Neutrophil (primary cell): ENCODE data around the gene MFAP2.

ENCODE experiments used
- H3K27ac ChIP-seq: fragments of 200-600 bp; sonication (generic); 2 replicates; pipeline ENCODE4 v1.5.1; 2016; ENCODE audit warnings: mild to moderate bottlenecking, moderate library complexity
- H3K27me3 ChIP-seq: fragments of 200-600 bp; sonication (generic); 2 replicates; pipeline ENCODE4 v1.6.0; 2016; ENCODE audit warnings: mild to moderate bottlenecking
- H3K36me3 ChIP-seq: fragments of 200-600 bp; sonication (generic); 2 replicates; pipeline ENCODE4 v1.5.1; 2017
- H3K4me1 ChIP-seq, 2 experiments: fragments of 200-600 bp in 1 of 2; sonication (generic) in 1 of 2; 1 replicate in 1 of 2; 2 replicates in 1 of 2; pipeline versions ENCODE4 v1.5.1 to v1.6.1; 2013 to 2016; ENCODE audit warnings: low read depth in 1 of 2, low read length in 1 of 2, mild to moderate bottlenecking in 1 of 2, moderate library complexity in 1 of 2; ENCODE audit not compliant: control insufficient read depth in 1 of 2, insufficient read depth in 1 of 2
- H3K4me3 ChIP-seq, 2 experiments: fragments of 200-600 bp in 1 of 2; sonication (generic) in 1 of 2; 1 replicate in 1 of 2; 2 replicates in 1 of 2; pipeline ENCODE4 v1.5.1; 2013 to 2016; ENCODE audit warnings: low read depth in 1 of 2, low read length in 1 of 2, mild to moderate bottlenecking in 1 of 2, moderate library complexity in 1 of 2
- H3K9me3 ChIP-seq: fragments of 200-600 bp; sonication (generic); 2 replicates; pipeline ENCODE4 v1.5.1; 2016
- TF ChIP-seq, protein P1 (sequence below): fragments of 200-600 bp; sonication (generic); IDR thresholded peaks from 2 replicates; pipeline ENCODE4 v1.5.1; 2016; ENCODE audit warnings: antibody characterized with exemption

The MFAP2 gene

DNA sequence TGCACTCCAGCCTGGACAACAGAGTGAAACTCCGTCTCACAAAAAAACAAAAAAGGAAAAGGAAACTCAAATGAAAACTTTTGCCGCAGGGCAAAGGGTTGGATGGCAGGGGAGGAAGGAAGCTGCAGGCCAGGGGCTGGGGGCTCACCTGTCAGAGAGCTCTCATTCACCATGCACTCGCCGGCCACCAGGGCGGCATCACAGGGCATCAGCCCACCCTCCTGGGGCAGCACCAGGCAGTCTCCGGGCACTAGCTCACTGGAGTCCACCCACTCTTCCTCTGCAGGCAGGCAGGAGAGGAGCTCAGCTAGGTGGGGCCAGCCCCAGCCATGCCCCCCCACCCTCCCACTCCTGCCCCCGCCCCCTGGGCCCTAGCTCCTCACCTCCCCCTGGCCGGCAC is 19.4 kb upstream of the MFAP2 start:
- Histone ChIP-seq H3K27ac (no peak overlapping the region), H3K4me1 (no peaks in the 10 kb centered on the region), H3K4me3 (no peak overlapping the region), H3K36me3 (peaks cover 91% of the 10 kb centered on the region), H3K9me3 (no peaks in the 10 kb centered on the region), H3K27me3 (no peaks in the 10 kb centered on the region)
- TF ChIP-seq, protein P1, sequence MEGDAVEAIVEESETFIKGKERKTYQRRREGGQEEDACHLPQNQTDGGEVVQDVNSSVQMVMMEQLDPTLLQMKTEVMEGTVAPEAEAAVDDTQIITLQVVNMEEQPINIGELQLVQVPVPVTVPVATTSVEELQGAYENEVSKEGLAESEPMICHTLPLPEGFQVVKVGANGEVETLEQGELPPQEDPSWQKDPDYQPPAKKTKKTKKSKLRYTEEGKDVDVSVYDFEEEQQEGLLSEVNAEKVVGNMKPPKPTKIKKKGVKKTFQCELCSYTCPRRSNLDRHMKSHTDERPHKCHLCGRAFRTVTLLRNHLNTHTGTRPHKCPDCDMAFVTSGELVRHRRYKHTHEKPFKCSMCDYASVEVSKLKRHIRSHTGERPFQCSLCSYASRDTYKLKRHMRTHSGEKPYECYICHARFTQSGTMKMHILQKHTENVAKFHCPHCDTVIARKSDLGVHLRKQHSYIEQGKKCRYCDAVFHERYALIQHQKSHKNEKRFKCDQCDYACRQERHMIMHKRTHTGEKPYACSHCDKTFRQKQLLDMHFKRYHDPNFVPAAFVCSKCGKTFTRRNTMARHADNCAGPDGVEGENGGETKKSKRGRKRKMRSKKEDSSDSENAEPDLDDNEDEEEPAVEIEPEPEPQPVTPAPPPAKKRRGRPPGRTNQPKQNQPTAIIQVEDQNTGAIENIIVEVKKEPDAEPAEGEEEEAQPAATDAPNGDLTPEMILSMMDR = no peak

DNA sequence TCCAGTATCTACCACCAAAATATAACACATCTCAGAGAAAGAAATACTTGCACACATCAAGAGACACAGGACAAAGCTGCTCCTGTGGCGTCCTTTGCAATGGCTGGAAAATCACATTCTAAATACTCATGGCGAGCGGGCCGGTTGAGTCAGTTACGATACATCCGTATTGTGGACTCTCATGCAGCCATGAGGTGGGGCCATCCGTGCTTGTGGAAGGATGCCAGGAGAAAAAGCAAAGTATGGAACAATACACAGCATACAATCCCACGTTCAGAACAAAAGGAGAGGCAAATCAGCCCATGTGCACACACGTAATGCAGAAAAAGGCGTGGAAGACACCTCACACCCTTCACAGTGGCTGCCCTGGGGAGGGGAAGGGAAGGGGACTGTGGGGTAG is 18.2 kb upstream of the MFAP2 start:
- Histone ChIP-seq H3K4me1 (no peaks in the 10 kb centered on the region), H3K9me3 (no peaks in the 10 kb centered on the region), H3K27me3 (no peaks in the 10 kb centered on the region), H3K4me3 (no peak overlapping the region), H3K36me3 (peaks cover 89% of the 10 kb centered on the region), H3K27ac (no peak overlapping the region)
- TF ChIP-seq, protein P1 = no peak

DNA sequence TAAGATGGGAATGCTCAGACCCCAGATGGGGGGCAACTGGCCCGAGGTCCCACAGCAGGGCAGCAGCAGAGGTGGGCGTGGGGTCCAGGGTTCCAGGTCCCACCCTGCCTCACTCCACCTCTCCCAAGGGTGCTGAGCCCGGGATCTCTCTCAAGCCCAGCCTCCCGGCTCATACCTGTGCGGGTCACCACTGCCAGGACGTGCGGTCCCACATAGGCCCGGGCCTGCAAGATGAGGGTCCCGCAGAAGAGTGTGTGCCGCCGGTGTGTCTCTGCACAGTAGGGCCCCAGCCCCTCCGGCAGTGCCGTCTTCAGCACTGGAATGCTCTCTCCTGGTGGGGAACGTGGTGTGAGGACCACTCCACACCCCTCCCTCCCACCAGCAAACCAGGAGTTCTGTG is 16.4 kb upstream of the MFAP2 start:
- H3K4me3 ChIP-seq = no peak overlapping the region
- no peaks in the 10 kb centered on the region for H3K9me3 ChIP-seq
- TF ChIP-seq, protein P1 = no peak
- no peak overlapping the region for H3K27ac ChIP-seq
- peaks cover 92% of the 10 kb centered on the region for H3K36me3 ChIP-seq
- no peaks in the 10 kb centered on the region for H3K27me3 ChIP-seq
- no peaks in the 10 kb centered on the region for H3K4me1 ChIP-seq

DNA sequence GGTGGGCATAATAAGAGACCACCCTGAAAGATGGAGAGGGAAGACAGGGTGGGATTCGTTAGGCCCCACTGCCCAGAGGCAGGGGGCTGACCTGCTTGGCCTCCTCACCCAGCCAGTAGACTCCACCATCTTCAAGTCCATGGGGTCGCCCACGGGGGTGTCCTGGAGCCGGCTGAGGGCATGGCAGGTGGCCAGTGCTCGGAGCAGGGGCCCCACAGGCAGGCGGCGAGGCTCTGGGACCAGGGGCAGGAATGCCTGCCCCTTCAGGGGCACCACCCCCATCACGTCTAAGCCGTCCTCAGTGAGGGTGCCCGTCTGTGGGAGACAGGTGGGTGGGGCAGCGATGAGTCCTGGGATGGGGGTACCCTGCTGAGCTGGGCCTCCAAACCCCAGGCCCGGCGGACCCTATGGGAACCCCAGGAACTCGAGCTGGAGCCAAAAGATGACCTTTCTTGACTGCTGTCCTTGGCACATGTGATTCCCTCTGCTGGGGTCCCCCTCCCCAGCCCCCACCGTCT is 13.2 kb upstream of the MFAP2 start:
- no peak overlapping the region for H3K27ac ChIP-seq
- no peak overlapping the region for H3K4me3 ChIP-seq
- TF ChIP-seq, protein P1 = no peak
- no peaks in the 10 kb centered on the region for H3K9me3 ChIP-seq
- H3K36me3 ChIP-seq = peaks cover 98% of the 10 kb centered on the region
- no peaks in the 10 kb centered on the region for H3K27me3 ChIP-seq
- no peaks in the 10 kb centered on the region for H3K4me1 ChIP-seq

DNA sequence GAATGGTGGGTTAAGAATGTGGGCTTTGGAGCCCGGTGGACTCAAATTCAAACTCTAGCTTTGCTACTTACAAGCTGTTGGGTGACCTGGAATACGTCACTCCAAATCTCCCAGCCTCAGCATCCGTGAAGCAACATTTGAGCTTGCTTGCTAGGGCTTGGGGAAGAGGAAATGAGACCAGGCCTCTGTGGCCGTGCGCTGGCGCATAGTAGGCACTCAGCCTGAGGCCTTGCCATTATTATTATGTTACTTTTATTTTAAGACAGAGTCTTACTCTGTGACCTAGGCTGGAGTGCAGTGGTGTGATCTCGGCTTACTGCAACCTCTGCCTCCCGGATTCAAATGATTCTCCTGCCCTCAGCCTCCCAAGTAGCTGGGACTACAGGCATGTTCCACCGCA is 12.3 kb upstream of the MFAP2 start:
- Histone ChIP-seq H3K4me1 (no peaks in the 10 kb centered on the region), H3K4me3 (no peak overlapping the region), H3K27ac (no peak overlapping the region), H3K27me3 (no peaks in the 10 kb centered on the region), H3K9me3 (no peaks in the 10 kb centered on the region), H3K36me3 (peaks cover 98% of the 10 kb centered on the region)
- TF ChIP-seq, protein P1 = no peak

DNA sequence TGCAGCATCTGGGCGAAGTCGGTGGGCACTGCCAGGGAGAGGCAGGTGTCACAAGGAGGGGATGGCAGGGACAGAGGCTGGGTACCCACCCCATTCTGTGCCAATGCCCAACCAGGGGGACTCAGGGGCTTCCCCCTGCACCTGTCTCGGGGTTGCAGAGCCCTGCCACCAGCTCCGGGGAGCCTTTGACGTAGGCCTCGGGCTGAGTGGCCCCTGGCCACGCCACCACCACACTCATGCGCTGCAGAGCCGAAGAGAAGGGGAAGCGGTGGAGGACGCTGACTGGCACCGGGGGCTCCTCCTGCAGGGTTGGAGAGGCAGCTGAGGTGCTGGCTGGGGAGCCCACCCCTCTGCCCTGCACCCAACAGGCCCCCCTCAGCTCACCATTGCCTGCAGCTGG is 11.7 kb upstream of the MFAP2 start:
- Histone ChIP-seq H3K27ac (no peak overlapping the region), H3K4me3 (no peak overlapping the region), H3K4me1 (no peaks in the 10 kb centered on the region), H3K9me3 (no peaks in the 10 kb centered on the region), H3K27me3 (no peaks in the 10 kb centered on the region), H3K36me3 (peaks cover 98% of the 10 kb centered on the region)
- TF ChIP-seq, protein P1 = no peak
